ENCODE measurements around the gene TP53.
"Not testable (repeated sequence)": the region's sequence is repeated elsewhere in the genome, so short reads cannot be mapped to it uniquely, and the experiment has no call there.

The TP53 gene

GRCh38 chr17:7631398-7632380 lies 55.6 kb downstream of the TP53 start:
- DNase-seq (ENCODE audit: low read depth) = no peak

- no peak for DNase-seq (ENCODE audit: low read depth)
These were observed 57.2 kb downstream of the TP53 start, which contains the start of gene SHBG for GRCh38 chr17:7629939-7630571. Gene SHBG, plus strand, starts transcription at chr17:7630135. Its CDS starts 38 bp downstream, at chr17:7630173.

DNA sequence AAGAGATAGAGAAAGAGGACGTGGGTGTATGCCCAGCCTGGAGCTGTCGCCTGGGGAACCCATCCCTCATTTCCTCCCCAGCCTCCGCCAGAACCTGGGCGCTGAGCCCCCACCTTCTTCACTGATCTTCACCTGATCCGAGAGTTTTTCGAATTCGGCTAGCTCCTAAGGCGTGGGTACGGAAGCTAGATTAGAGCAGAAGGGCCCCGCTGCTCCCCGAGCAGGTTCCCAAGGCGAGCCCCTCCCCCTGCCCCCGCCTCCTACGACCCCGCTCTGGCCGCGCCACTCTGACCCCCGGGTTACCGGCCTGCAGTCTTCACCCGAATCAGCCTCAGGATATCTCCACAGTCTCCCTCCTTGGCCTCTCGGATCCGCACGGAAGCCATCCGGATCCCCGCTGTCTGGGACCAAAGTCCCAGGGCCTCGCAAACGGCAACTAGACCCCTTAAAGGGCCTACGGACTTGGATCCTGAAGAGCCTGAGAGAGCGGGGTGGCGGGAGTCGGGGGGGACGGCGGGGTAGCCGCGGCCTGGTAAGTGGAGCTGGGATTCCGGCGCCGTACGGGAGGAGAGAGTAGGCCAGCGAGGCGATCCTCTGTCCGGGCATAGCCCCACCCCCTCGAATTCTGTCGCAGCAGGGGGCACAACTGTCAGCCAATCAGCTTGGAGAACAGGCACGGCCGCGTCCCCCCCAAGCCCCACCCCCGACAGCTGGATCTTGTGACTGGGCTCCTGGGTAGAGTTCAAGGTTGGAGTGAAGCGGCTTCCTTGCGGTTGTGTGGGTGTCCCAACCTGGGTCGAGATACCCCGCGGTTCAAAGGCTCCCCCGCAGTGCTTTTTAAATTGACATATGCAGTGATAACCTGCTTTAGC lies 59.8 kb downstream of the TP53 start, which contains the start of gene SAT2:
Gene SAT2 (minus strand): TSS at position 572 of the 872 bp plus-strand sequence. CDS start 186 bp downstream, at position 386.
- peak; percentile 75 for DNase-seq (ENCODE audit: low read depth)

DNA sequence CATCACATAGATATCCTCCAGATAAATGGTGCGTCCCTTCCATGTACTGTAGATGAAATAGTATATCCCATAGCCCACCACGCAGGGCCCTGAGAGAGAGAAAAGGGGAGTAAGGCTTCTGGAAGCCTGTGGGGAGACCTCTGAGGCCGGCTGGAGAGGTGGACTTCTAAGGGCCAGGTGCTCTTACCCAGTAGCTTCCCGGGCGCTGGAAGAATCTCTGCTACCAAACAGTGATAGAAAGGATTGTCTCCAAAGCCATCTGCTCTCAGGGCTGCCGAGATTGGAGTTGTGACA lies 60.4 kb downstream of the TP53 start:
- no peak for DNase-seq (ENCODE audit: low read depth)

DNA sequence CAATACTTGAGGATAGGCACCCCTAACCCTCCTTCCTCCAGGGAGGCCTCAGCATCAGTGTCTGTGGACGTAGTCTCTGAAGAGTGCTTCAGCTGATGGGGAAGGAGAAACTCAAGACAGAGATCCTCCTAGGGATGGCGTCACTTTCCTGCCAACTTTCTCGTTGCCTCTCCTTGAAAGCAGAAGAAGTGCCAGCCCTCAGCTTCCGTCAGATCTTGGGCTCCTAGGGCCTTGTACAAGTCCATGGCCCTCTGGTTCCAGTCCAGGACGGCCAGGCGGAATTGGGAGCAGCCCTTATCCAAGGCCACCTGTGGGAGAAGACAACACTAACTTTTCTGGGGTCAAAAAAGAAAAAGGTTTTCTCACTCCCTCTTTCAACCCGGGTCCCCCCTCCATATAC lies 61.0 kb downstream of the TP53 start:
- DNase-seq (ENCODE audit: low read depth) = no peak

- DNase-seq (ENCODE audit: low read depth) = not testable (repeated sequence)
These were observed 61.5 kb downstream of the TP53 start for GRCh38 chr17:7625749-7626148.

DNA sequence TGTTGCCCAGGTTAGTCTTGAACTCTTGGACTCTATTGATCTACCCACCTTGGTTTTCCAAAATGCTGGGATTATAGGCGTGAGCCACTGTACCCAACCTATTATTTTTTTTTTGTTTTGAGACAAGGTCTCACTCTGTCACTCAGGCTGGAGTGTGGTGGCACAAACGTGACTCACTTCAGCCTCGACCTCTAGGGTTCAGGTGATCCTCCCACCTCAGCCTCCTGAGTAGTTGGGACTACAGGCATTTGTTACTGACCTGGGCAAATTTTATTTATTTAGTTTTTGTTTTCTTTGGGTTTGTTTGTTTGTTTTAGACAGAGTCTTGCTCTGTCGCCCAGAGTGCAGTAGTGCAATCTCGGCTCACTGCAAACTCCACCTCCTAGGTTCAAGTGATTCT lies 63.6 kb downstream of the TP53 start:
- no peak for DNase-seq (ENCODE audit: low read depth)

DNA sequence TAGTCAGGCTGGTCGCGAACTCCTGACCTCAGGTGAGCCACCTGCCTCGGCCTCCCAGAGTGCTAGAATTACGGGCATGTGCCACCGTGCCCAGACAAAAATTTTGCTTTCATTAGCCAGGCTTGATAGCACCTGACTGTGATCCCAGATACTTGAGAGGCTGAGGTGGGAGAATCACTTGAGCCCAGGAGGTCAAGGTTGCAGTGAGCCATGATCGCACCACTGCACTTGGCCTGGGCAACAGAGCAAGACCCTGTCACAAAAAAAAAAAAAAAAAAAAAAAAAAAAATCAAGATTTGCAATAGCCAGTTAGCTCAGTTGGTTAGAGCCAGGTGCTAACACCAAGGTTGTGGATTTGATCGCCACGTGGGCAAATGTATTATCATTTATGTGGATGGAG lies 66.5 kb downstream of the TP53 start:
- no peak for DNase-seq (ENCODE audit: low read depth)

DNA sequence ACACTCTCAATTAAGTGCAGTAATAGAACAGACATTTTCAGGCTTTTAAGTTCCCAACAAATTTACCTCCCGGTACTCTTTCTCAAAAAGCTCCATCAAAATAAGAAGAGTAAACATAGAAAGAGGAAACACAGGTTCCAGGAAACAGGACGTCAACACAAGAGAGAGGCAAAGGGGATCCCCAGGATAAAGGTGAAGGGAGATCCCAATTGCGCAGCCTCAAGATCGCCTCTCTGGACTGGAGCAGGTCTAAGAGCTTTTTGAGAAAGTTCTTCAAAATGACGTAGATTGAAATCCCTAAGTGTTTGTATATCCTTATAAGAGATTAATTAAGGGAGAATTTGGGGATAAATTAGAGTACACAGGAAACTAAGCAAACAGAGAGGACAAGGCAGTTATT lies 68.7 kb downstream of the TP53 start:
- no peak for DNase-seq (ENCODE audit: low read depth)
